Endothelial cell of umbilical vein (primary cell): Measurements from ENCODE around the gene PNLIP. TPM values are rescaled to one million over a fixed set of nuclear protein-coding genes. Genes with fewer than 3 reads are reported as not detected.

Source experiments
- BruUV-seq: library from RNA; stranded (reverse); fragments of 400-500 nt; replicated peaks from 2 replicates; lab custom pipeline; 2021; lab: Mats Ljungman, UMichigan
- CTCF ChIA-PET: fragments of 300-600, 350-600 bp; sonication (Branson Sonifier 250); formaldehyde crosslinking; loops from one replicate; lab custom pipeline; 2021; ENCODE audit warnings: antibody characterized with exemption, inconsistent platforms; lab: Charles Lee
- POLR2A ChIA-PET: fragments of 300-600, 350-600 bp; sonication (Branson Sonifier 250); formaldehyde crosslinking; loops from one replicate; lab custom pipeline; 2021; ENCODE audit warnings: antibody characterized with exemption, inconsistent platforms; lab: Charles Lee
- DNase-seq: peaks from one replicate; pipeline ENCODE4 v3.0.0-alpha.2; 2011; ENCODE audit warnings: low read depth, low spot score
- FAIRE-seq: peaks from 2 replicates; lab custom pipeline; 2011; peaks lifted over from hg19 to GRCh38; lab: Jason Lieb, UNC
- H2AFZ ChIP-seq: 2 replicates; pipeline ENCODE4 v1.6.0; 2012; ENCODE audit warnings: low read depth, low read length, control low read depth, inconsistent platforms
- H3K27ac ChIP-seq: 2 replicates; pipeline ENCODE4 v1.5.1; 2011; ENCODE audit warnings: low read depth, mild to moderate bottlenecking, control low read depth, low read length, moderate library complexity; ENCODE audit not compliant: insufficient read depth
- H3K27me3 ChIP-seq, 2 experiments: 2 replicates each; pipeline versions ENCODE4 v1.6.0 to v1.6.1; 2011; ENCODE audit warnings: low read length in 2 of 2, mixed read lengths in 1 of 2; ENCODE audit not compliant: control insufficient read depth in 2 of 2, insufficient read depth in 2 of 2
- H3K36me3 ChIP-seq, 2 experiments: 2 replicates in 1 of 2; 3 replicates in 1 of 2; pipeline ENCODE4 v1.5.1; 2011; ENCODE audit warnings: low read length in 2 of 2, mild to moderate bottlenecking in 1 of 2, moderate library complexity in 1 of 2; ENCODE audit not compliant: control insufficient read depth in 2 of 2, insufficient read depth in 2 of 2; ENCODE audit errors: extremely low read depth in 1 of 2
- H3K4me1 ChIP-seq: 3 replicates; pipeline ENCODE4 v1.5.1; 2011; ENCODE audit warnings: mild to moderate bottlenecking, low read length; ENCODE audit not compliant: control insufficient read depth, insufficient read depth; ENCODE audit errors: extremely low read depth
- H3K4me2 ChIP-seq: 2 replicates; pipeline ENCODE4 v1.6.1; 2011; ENCODE audit warnings: low read length, control low read depth, mixed read lengths; ENCODE audit not compliant: insufficient read depth
- H3K4me3 ChIP-seq, 3 experiments: fragments of 200-600 bp in 1 of 3; sonication (generic), shearing (Covaris generic) in 1 of 3; replicated peaks in 1 of 3; 2 replicates each; pipeline ENCODE4 v1.5.1; 2011 to 2016; ENCODE audit warnings: control low read depth in 3 of 3, low read length in 3 of 3, mild to moderate bottlenecking in 2 of 3, inconsistent platforms in 1 of 3, low read depth in 1 of 3, moderate library complexity in 1 of 3; ENCODE audit not compliant: insufficient read depth in 1 of 3
- H3K79me2 ChIP-seq: 2 replicates; pipeline ENCODE4 v1.6.0; 2012; ENCODE audit warnings: low read length, inconsistent platforms; ENCODE audit not compliant: control insufficient read depth, insufficient read depth
- H3K9ac ChIP-seq: replicated peaks from 2 replicates; pipeline ENCODE3; 2011; ENCODE audit warnings: low read length, control low read depth; ENCODE audit not compliant: insufficient read depth; ENCODE audit errors: extremely low read depth
- H3K9me1 ChIP-seq: replicated peaks from 3 replicates; pipeline ENCODE4 v1.6.0; 2011; ENCODE audit warnings: mild to moderate bottlenecking, low read length; ENCODE audit not compliant: control insufficient read depth, insufficient read depth; ENCODE audit errors: extremely low read depth
- H3K9me3 ChIP-seq: replicated peaks from 2 replicates; pipeline ENCODE4 v1.5.1; 2012; ENCODE audit warnings: low read length, inconsistent platforms; ENCODE audit not compliant: control insufficient read depth, insufficient read depth
- H4K20me1 ChIP-seq: replicated peaks from 2 replicates; pipeline ENCODE3; 2011; ENCODE audit warnings: mild to moderate bottlenecking, low read length; ENCODE audit not compliant: control insufficient read depth, insufficient read depth; ENCODE audit errors: extremely low read depth
- EZH2 ChIP-seq: IDR thresholded peaks from 2 replicates; pipeline ENCODE4 v1.6.1; 2012; ENCODE audit warnings: borderline replicate concordance, low read depth, mild to moderate bottlenecking, moderate library complexity, low read length, inconsistent platforms; ENCODE audit not compliant: severe bottlenecking
- FOS ChIP-seq: IDR thresholded peaks from 2 replicates; pipeline ENCODE4 v1.6.1; 2011; ENCODE audit warnings: mild to moderate bottlenecking, low read length, moderate library complexity, borderline replicate concordance; ENCODE audit not compliant: insufficient read depth
- GATA2 ChIP-seq: IDR thresholded peaks from 2 replicates; pipeline ENCODE4 v1.7.0; 2011; ENCODE audit warnings: low read depth, mild to moderate bottlenecking, moderate library complexity, mixed read lengths, low read length; ENCODE audit not compliant: insufficient read length, insufficient read depth
- JUN ChIP-seq: IDR thresholded peaks from 2 replicates; pipeline ENCODE4 v1.6.1; 2011; ENCODE audit warnings: borderline replicate concordance, low read depth; ENCODE audit not compliant: insufficient read length, insufficient read depth
- MYC ChIP-seq: IDR thresholded peaks from one replicate; pipeline ENCODE4 v1.6.1; 2011; ENCODE audit warnings: mild to moderate bottlenecking, low read depth, low read length
- POLR2A ChIP-seq: IDR thresholded peaks from 2 replicates; pipeline ENCODE4 v1.6.1; 2012; ENCODE audit warnings: low read depth, mild to moderate bottlenecking, control low read depth, low read length
- POLR2AphosphoS5 ChIP-seq: IDR thresholded peaks from 2 replicates; pipeline ENCODE4 v1.6.1; 2012; ENCODE audit warnings: low read depth, mild to moderate bottlenecking, control low read depth, low read length, moderate library complexity; ENCODE audit not compliant: insufficient read depth
- dilution Hi-C: fragments of 300-500 bp; cut with MboI; formaldehyde crosslinking; loops from one replicate; pipeline ENCODE4 v1.15.0; 2019; ENCODE audit warnings: low sequenced_read_pairs; ENCODE audit not compliant: extremely low pct_ligation_motif_present
- intact Hi-C: fragments of 100-400 bp; cut with micrococcal nuclease; formaldehyde crosslinking; loops from one replicate; pipeline ENCODE4 v1.10.0; 2022
- polyA plus RNA-seq, 4 experiments: library from polyadenylated mRNA; depleted of rRNA in 3 of 4; stranded (reverse) in 3 of 4; unstranded in 1 of 4; fragments of >200 nt; gene quantifications; 2 replicates each; pipeline versions ENCODE4 v1.2.1 to v1.2.3, GENCODE V29; 2011 to 2012; ENCODE audit warnings: missing spikeins in 1 of 4
- total RNA-seq: library from RNA; stranded (reverse); gene quantifications from 2 replicates; pipeline ENCODE4 v1.2.3, GENCODE V29; 2021
- TF ChIP-seq, protein P1 (sequence below), 2 donors: IDR thresholded peaks; 1 replicate in 1 of 2; 2 replicates in 1 of 2; pipeline ENCODE4 v1.5.1; 2011; ENCODE audit warnings: low read length in 2 of 2, mild to moderate bottlenecking in 2 of 2, moderate library complexity in 2 of 2, control low read depth in 1 of 2, inconsistent platforms in 1 of 2, low read depth in 1 of 2; ENCODE audit not compliant: insufficient read depth in 1 of 2; ENCODE audit errors: extremely low read depth in 1 of 2
- TF ChIP-seq, protein P2 (sequence below): IDR thresholded peaks from 2 replicates; pipeline ENCODE4 v1.6.1; 2011; ENCODE audit not compliant: insufficient read depth, insufficient read length

Gene PNLIP
- total and polyA plus RNA-seq, 2 donors (not counting 3 experiments of a cell fraction or from before 2014, with no cell fraction given), result not detected

DNA sequence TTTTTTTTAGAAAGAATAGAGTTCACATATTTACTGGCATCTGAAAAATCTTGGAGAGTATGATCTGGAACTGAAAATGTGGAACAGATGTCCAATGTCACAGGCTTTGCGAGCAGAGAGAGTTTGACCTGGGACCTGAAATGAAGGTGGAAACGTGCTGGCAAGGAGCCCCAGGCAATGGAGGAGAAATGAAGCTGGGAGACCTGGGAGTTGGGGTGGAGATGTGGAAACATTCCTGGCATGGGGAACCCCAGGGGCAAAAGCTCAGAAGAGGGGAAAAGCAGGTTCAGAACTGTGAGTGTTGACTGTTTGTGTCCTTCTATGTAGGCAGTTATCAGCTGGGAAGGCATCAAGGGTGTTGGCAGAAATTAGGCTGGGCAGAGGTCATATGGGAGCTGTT lies 67.7 kb downstream of the PNLIP start:
- intact Hi-C loops, result no loop called here
- no TSS peak for BruUV-seq
- no peak overlapping the region for H3K27ac ChIP-seq
- H3K4me2 ChIP-seq, result no peak overlapping the region
- H3K9me3 ChIP-seq, result no peaks in the 10 kb centered on the region
- no peaks in the 10 kb centered on the region for H4K20me1 ChIP-seq
- H3K27me3 ChIP-seq, result no peaks in the 10 kb centered on the region
- H3K79me2 ChIP-seq, result no peaks in the 10 kb centered on the region
- dilution Hi-C loops, result no loop called here
- POLR2A ChIA-PET, result no interaction called here
- TF ChIP-seq JUN (no peak), POLR2A (no peak), FOS (no peak), POLR2AphosphoS5 (no peak), MYC (no peak), GATA2 (no peak), EZH2 (no peak)
- TF ChIP-seq, protein P1, sequence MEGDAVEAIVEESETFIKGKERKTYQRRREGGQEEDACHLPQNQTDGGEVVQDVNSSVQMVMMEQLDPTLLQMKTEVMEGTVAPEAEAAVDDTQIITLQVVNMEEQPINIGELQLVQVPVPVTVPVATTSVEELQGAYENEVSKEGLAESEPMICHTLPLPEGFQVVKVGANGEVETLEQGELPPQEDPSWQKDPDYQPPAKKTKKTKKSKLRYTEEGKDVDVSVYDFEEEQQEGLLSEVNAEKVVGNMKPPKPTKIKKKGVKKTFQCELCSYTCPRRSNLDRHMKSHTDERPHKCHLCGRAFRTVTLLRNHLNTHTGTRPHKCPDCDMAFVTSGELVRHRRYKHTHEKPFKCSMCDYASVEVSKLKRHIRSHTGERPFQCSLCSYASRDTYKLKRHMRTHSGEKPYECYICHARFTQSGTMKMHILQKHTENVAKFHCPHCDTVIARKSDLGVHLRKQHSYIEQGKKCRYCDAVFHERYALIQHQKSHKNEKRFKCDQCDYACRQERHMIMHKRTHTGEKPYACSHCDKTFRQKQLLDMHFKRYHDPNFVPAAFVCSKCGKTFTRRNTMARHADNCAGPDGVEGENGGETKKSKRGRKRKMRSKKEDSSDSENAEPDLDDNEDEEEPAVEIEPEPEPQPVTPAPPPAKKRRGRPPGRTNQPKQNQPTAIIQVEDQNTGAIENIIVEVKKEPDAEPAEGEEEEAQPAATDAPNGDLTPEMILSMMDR (IDR thresholded peaks at IDR 0.05; ENCODE audit: extremely low read depth in 1 of 2, insufficient read depth in 1 of 2, low read depth in 1 of 2, low read length in 2 of 2), result no peak
- TF ChIP-seq, protein P2, sequence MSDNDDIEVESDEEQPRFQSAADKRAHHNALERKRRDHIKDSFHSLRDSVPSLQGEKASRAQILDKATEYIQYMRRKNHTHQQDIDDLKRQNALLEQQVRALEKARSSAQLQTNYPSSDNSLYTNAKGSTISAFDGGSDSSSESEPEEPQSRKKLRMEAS, result no peak
- CTCF ChIA-PET, result no interaction called here
- FAIRE-seq, result no peak
- no peaks in the 10 kb centered on the region for H3K36me3 ChIP-seq
- no peak overlapping the region for H3K4me3 ChIP-seq
- no peak overlapping the region for H2AFZ ChIP-seq
- no peaks in the 10 kb centered on the region for H3K9me1 ChIP-seq
- DNase-seq, result no peak
- no peak overlapping the region for H3K9ac ChIP-seq
- H3K4me1 ChIP-seq, result no peaks in the 10 kb centered on the region
